Fibroblast of skin of left quadriceps (primary cell): ENCODE data around the gene ZBTB3.
A peak's percentile ranks its signal among the peaks of the same experiment; 100 is the strongest.
"Not testable (repeated sequence)": the region's sequence is repeated elsewhere in the genome, so short reads cannot be mapped to it uniquely, and the experiment has no call there.

Experiments
- DNase-seq, 2 experiments: peaks; one replicate each; pipeline ENCODE4 v3.0.0-alpha.2; 2013; ENCODE audit warnings: low read depth in 2 of 2

Gene ZBTB3

GRCh38 chr11:62757846-62758788 lies 4.2 kb upstream of the ZBTB3 start:
- DNase-seq = no peak

GRCh38 chr11:62755086-62755615 lies 1.2 kb upstream of the ZBTB3 start:
- DNase-seq = no peak

GRCh38 chr11:62752994-62753735 lies 795 bp downstream of the ZBTB3 start:
- DNase-seq = no peak

- DNase-seq = no peak
Measured at GRCh38 chr11:62752177-62752785, 1.7 kb downstream of the ZBTB3 start.

GRCh38 chr11:62749931-62750330 lies 4.0 kb downstream of the ZBTB3 start:
- not testable (repeated sequence) for DNase-seq

- DNase-seq = no peak
Measured at GRCh38 chr11:62747475-62748160, 6.3 kb downstream of the ZBTB3 start.

- DNase-seq = no peak
Measured at GRCh38 chr11:62737196-62737595, 16.8 kb downstream of the ZBTB3 start.

- DNase-seq = no peak
Measured at GRCh38 chr11:62732830-62733229, 21.1 kb downstream of the ZBTB3 start.

- DNase-seq = not testable (repeated sequence)
Measured at GRCh38 chr11:62730076-62730475, 23.9 kb downstream of the ZBTB3 start.

- DNase-seq = peak; percentile 67 to 71
Measured at GRCh38 chr11:62728171-62728988, 25.6 kb downstream of the ZBTB3 start, which contains the start of gene TTC9C. Gene TTC9C, plus strand, starts transcription at chr11:62728486. Its CDS starts 363 bp downstream, at chr11:62728849.

GRCh38 chr11:62727872-62728170 lies 26.1 kb downstream of the ZBTB3 start:
- DNase-seq = peak; percentile 97 to 98

GRCh38 chr11:62727165-62727871 lies 26.6 kb downstream of the ZBTB3 start, which contains the start of gene HNRNPUL2:
Gene HNRNPUL2, minus strand, starts transcription at chr11:62727457. Its CDS starts 301 bp downstream, at chr11:62727156.
- DNase-seq = peak; percentile 98 to 99

- no peak for DNase-seq
Measured at GRCh38 chr11:62726915-62727164, 27.1 kb downstream of the ZBTB3 start.

GRCh38 chr11:62726156-62726914 lies 27.6 kb downstream of the ZBTB3 start:
- DNase-seq = no peak

GRCh38 chr11:62725646-62726045 lies 28.3 kb downstream of the ZBTB3 start:
- no peak for DNase-seq

- DNase-seq = no peak
Measured at GRCh38 chr11:62724171-62724570, 29.8 kb downstream of the ZBTB3 start.

GRCh38 chr11:62721994-62722393 lies 32.0 kb downstream of the ZBTB3 start:
- DNase-seq = no peak

- DNase-seq = no peak
Measured at GRCh38 chr11:62719302-62719978, 34.5 kb downstream of the ZBTB3 start.

- DNase-seq = no peak
Measured at GRCh38 chr11:62716816-62717215, 37.1 kb downstream of the ZBTB3 start.
